Erythroblast (primary cell): Measurements from ENCODE around the gene CORO2B.

ENCODE experiments used
- GATA1 ChIP-seq: IDR thresholded peaks from 2 replicates; pipeline ENCODE4 v1.6.1; 2011; ENCODE audit warnings: low read depth, mild to moderate bottlenecking, control low read depth, low read length, moderate library complexity
- POLR2A ChIP-seq: IDR thresholded peaks from 2 replicates; pipeline ENCODE4 v1.6.1; 2011; ENCODE audit warnings: mild to moderate bottlenecking, low read length

DNA sequence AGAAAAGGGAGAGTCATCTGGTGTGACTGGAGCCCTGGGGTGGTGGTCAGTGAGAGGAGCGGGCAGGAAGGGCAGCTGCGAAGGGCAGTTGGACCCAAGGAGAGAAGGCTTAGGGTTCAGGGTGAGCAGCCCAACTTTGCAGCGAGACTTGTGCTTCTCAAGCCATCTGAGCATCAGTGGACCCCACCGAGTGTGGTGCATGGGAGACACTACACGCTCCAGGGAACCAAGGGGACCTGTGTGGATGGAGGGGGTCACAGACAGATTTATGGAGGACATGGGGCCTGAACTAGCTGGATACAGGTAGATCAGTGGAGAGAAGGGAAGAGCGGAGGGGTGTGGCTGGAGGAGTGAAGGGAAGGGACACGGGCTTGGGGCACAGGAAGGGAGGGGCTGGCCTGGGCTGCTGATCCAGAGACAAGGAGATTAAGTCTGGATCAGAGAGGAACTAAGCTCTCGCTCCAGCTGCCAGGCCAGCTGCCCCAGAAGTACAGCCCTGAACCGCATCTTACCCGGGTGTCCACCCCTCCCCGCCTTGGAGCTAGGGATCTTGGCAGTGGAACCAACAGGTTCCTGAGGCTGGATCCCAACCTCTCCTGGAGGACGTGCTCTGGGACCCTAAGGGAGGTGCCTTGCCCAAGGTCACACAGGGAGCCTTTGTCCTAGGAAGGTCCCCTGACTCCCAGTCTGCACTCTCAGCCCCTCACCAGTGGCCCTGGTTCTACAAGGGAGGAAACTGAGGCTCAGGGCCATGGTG lies 120.5 kb downstream of the CORO2B start:
- TF ChIP-seq POLR2A = no peak
- no peak for TF ChIP-seq GATA1
